Umbilical cord (tissue), 1 donor: ENCODE measurements around the gene SERHL2. TPM values are rescaled to one million over a fixed set of nuclear protein-coding genes. Genes with fewer than 3 reads are reported as not detected.

Source experiments
- total RNA-seq: library from RNA; depleted of rRNA; stranded (reverse); fragments of >200 nt; gene quantifications from one replicate; pipeline ENCODE4 v1.2.3, GENCODE V29; 2014; ENCODE audit warnings: low replicate concordance; ENCODE audit not compliant: insufficient read depth

Gene SERHL2
- total RNA-seq, 1 donor from 2014 or later: not detected

Other genes with a start within 250 kb of the SERHL2 start
- 1.2 TPM for gene NFAM1, start 121.6 kb upstream of the SERHL2 start, total RNA-seq
- gene RRP7A, start 34.2 kb upstream of the SERHL2 start, total RNA-seq: 25.8 TPM
- 15.4 TPM for gene POLDIP3, start 60.9 kb downstream of the SERHL2 start, total RNA-seq
- 8.4 TPM for gene ATP5MGL, start 86.6 kb downstream of the SERHL2 start, total RNA-seq
- 43.8 TPM for gene CYB5R3, start 95.4 kb downstream of the SERHL2 start, total RNA-seq
- 14.2 TPM for gene A4GALT, start 166.9 kb downstream of the SERHL2 start, total RNA-seq